Gastrocnemius medialis (tissue), 4 donors: ENCODE results near the gene ZNF234. TPM values are rescaled to one million over a fixed set of nuclear protein-coding genes. Genes with fewer than 3 reads are reported as not detected.

Experiments used
- ATAC-seq, 2 donors: fragments of 150-250 bp; one replicate each; pipeline ENCODE4 v1.9.1; 2016
- DNase-seq, 2 donors: peaks; one replicate each; pipeline ENCODE4 v3.0.0-alpha.2; 2019
- H3K27ac ChIP-seq, 4 donors: fragments of 200-600 bp; sonication (generic); 1 replicate in 1 of 4; 2 replicates in 3 of 4; pipeline ENCODE4 v1.5.1; 2016 to 2018; ENCODE audit warnings: mild to moderate bottlenecking in 2 of 4, moderate library complexity in 1 of 4
- H3K27me3 ChIP-seq, 3 donors: fragments of 200-600 bp; sonication (generic) in 2 of 3; 1 replicate in 1 of 3; 2 replicates in 2 of 3; pipeline versions ENCODE4 v1.5.1 to v1.6.0; 2016 to 2019; ENCODE audit warnings: mild to moderate bottlenecking in 1 of 3, moderate library complexity in 1 of 3
- H3K36me3 ChIP-seq, 2 donors: fragments of 200-600 bp; sonication (generic) in 1 of 2; one replicate each; pipeline ENCODE4 v1.5.1; 2017 to 2018
- H3K4me1 ChIP-seq, 2 donors: fragments of 200-600 bp; sonication (generic) in 1 of 2; one replicate each; pipeline ENCODE4 v1.5.1; 2016 to 2017; ENCODE audit warnings: mild to moderate bottlenecking in 2 of 2
- H3K4me3 ChIP-seq, 4 donors: fragments of 200-600 bp; sonication (generic) in 3 of 4; 1 replicate in 1 of 4; 2 replicates in 3 of 4; pipeline ENCODE4 v1.5.1; 2016 to 2019; ENCODE audit warnings: mild to moderate bottlenecking in 2 of 4
- H3K9me3 ChIP-seq, 3 donors: fragments of 200-600 bp; sonication (generic) in 2 of 3; 1 replicate in 1 of 3; 2 replicates in 2 of 3; pipeline ENCODE4 v1.5.1; 2016 to 2019
- CTCF ChIP-seq, 5 experiments: fragments of 450-650 bp in 3 of 5; fragments of 200-600 bp in 2 of 5; sonication (generic) in 2 of 5; IDR thresholded peaks in 4 of 5; conservative IDR thresholded peaks in 1 of 5; 1 replicate in 4 of 5; 2 replicates in 1 of 5; pipeline ENCODE4 v1.5.1; 2016 to 2019; ENCODE audit warnings: antibody characterized with exemption in 5 of 5, mild to moderate bottlenecking in 3 of 5, moderate library complexity in 3 of 5
- POLR2A ChIP-seq, 2 donors: fragments of 450-650 bp; IDR thresholded peaks; one replicate each; pipeline ENCODE4 v1.6.1; 2017; ENCODE audit warnings: antibody characterized with exemption in 2 of 2, mild to moderate bottlenecking in 2 of 2, moderate library complexity in 2 of 2
- in situ Hi-C, 4 donors: fragments of 200-750 bp; cut with MboI; loops; one replicate each; pipeline versions ENCODE4 v1.15.0 to v1.8.0; 2017; ENCODE audit warnings: low sequenced_read_pairs in 4 of 4
- intact Hi-C: fragments of 100-400 bp; cut with DNase I; formaldehyde crosslinking; loops from one replicate; pipeline ENCODE4 v1.15.1; 2023; ENCODE audit warnings: low total_unique reads
- total RNA-seq, 4 donors: library from RNA; depleted of rRNA; stranded (reverse); fragments of >200 nt; gene quantifications; one replicate each; pipeline versions ENCODE4 v1.1.0 to v1.2.3, GENCODE V29; 2016

The ZNF234 gene
- total RNA-seq, 4 donors from 2014 or later = 2.2 to 3.5 (median 2.9) TPM

DNA sequence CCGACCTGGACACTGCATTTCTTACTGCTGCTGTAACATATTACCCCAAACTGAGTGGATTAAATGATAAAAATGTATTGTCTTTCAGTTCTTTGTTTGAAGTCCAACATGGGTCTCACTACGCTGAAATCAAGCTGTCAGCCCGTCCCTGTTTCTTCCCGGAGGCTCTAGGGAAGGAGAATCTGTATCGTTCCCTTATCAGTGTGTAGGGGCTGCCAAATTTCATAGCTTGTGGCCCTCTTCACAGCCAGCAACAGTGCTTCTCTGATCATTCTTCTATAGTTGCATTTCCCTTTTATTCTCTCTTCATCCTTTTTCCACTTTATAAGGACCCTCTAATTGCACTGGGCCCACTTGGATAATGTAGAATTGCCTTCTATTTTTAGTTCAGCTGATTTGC, 10.1 kb downstream of the ZNF234 start:
- no peak for ATAC-seq

DNA sequence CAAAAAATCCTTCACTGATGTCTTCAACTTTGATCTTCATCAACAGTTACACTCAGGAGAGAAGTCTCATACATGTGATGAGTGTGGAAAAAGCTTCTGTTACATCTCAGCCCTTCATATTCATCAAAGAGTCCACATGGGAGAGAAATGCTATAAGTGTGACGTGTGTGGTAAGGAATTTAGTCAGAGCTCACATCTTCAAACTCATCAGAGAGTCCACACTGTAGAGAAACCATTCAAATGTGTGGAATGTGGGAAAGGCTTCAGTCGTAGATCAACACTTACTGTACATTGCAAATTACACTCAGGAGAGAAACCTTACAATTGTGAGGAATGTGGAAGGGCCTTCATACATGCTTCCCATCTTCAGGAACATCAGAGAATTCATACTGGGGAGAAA, 15.1 kb downstream of the ZNF234 start:
- in situ Hi-C loops = no loop called here
- ATAC-seq = no peak
- peak overlapping the region in 2 of 4 donors; percentile 4 to 43 for H3K4me3 ChIP-seq
- H3K4me1 ChIP-seq = no peaks in the 10 kb centered on the region
- peaks cover 13 to 70% (median 16%) of the 10 kb centered on the region in 3 donors for H3K9me3 ChIP-seq
- H3K36me3 ChIP-seq = peaks cover 23 to 77% of the 10 kb centered on the region in 2 donors
- H3K27ac ChIP-seq = no peak overlapping the region
- TF ChIP-seq POLR2A (IDR thresholded peaks at IDR 0.05) (no peak), CTCF (IDR thresholded peaks at IDR 0.05 in 4 of 5, conservative IDR thresholded peaks at IDR 0.05 in 1 of 5) (no peak)
- no peak for DNase-seq
- H3K27me3 ChIP-seq = no peaks in the 10 kb centered on the region
- intact Hi-C loops = no loop called here

More for the DNA sequence above, 10.1 kb downstream of the ZNF234 start:
- Histone ChIP-seq H3K9me3 (peaks cover 0 to 29% (median 8%) of the 10 kb centered on the region in 3 donors), H3K4me3 (no peak overlapping the region), H3K4me1 (no peaks in the 10 kb centered on the region), H3K36me3 (peaks cover 32 to 98% of the 10 kb centered on the region in 2 donors), H3K27me3 (no peaks in the 10 kb centered on the region), H3K27ac (no peak overlapping the region)
- no peak for DNase-seq
- TF ChIP-seq CTCF (IDR thresholded peaks at IDR 0.05 in 4 of 5, conservative IDR thresholded peaks at IDR 0.05 in 1 of 5) = no peak
- no peak for TF ChIP-seq POLR2A (IDR thresholded peaks at IDR 0.05)
- in situ Hi-C loops (no loop called here), intact Hi-C loops (no loop called here)

DNA sequence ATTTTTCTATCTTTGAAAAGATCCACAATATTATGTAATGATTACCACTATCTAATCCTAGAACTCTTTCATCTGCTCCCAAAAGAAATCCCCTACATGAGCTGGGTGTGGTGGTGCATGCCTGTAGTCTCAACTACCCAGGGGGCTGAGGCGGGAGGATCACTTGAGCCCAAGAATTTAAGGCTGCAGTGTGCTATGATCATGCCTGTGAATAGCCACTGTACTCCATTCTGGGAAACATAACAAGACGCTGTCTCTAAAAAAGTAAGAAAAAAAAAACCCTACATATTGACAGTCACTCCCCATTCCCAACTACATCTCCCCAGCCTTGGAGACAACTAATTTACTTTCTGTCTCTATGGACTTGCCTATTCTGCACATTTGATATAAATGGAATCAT, 22.4 kb downstream of the ZNF234 start:
- in situ Hi-C loops (loop anchor here in 1 of 4 donors (10.0 kb wide), 1 partner anchor 51 kb away; the partner anchor contains the start of gene ZNF227), intact Hi-C loops (loop anchor here (1.0 to 2.0 kb wide), 5 partner anchors 22 to 212 kb away; partner anchors contain the start of genes ZNF221, ZNF225, ZNF234 and ZNF235)
- H3K36me3 ChIP-seq = peaks cover 0 to 32% of the 10 kb centered on the region in 2 donors
- peaks cover 7 to 13% of the 10 kb centered on the region in 2 donors for H3K4me1 ChIP-seq
- no peak overlapping the region for H3K27ac ChIP-seq
- ATAC-seq = no peak
- no peak for DNase-seq
- TF ChIP-seq CTCF (IDR thresholded peaks at IDR 0.05 in 4 of 5, conservative IDR thresholded peaks at IDR 0.05 in 1 of 5) (no peak), POLR2A (IDR thresholded peaks at IDR 0.05) (no peak)
- H3K27me3 ChIP-seq = no peaks in the 10 kb centered on the region
- peak overlapping the region in 1 of 4 donors; percentile 88 for H3K4me3 ChIP-seq
- peaks cover 0 to 32% (median 11%) of the 10 kb centered on the region in 3 donors for H3K9me3 ChIP-seq

DNA sequence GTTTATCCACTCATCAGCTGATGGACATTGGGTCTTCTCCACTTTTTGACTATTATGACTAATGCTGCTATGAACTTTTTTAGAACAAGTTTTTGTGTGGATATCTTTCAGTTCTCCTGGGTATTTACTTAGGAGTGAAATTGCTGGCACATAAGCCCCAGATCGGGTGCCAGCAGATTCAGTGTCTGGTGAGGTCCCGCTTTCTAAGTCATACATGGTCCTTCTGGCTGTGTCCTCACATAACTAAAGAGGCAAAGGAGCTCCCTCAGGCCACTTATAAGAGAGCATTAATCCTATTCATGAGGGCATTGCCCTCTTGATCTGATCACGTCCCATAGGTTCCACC, 22.9 kb downstream of the ZNF234 start:
- Histone ChIP-seq H3K27ac (peak overlapping the region; percentile 79 to 86 (median 84)), H3K9me3 (peaks cover 0 to 27% (median 6%) of the 10 kb centered on the region in 3 donors), H3K4me3 (peak overlapping the region; percentile 86 to 95 (median 88)), H3K27me3 (no peaks in the 10 kb centered on the region), H3K4me1 (peaks cover 7 to 13% of the 10 kb centered on the region in 2 donors), H3K36me3 (peaks cover 0 to 33% of the 10 kb centered on the region in 2 donors)
- in situ Hi-C loops (loop anchor here in 1 of 4 donors (10.0 kb wide), 1 partner anchor 51 kb away; the partner anchor contains the start of gene ZNF227), intact Hi-C loops (loop anchor here (1.0 to 2.0 kb wide), 5 partner anchors 23 to 213 kb away; partner anchors contain the start of genes ZNF221, ZNF225, ZNF234 and ZNF235)
- ATAC-seq (no peak), DNase-seq (no peak)
- TF ChIP-seq POLR2A (IDR thresholded peaks at IDR 0.05) (no peak), CTCF (IDR thresholded peaks at IDR 0.05 in 4 of 5, conservative IDR thresholded peaks at IDR 0.05 in 1 of 5) (no peak)
